Hindlimb muscle (tissue), 1 donor: ENCODE results near the gene MAFF. TPM values are rescaled to one million over a fixed set of nuclear protein-coding genes. Genes with fewer than 3 reads are reported as not detected.

ENCODE experiments used
- DNase-seq: peaks from one replicate; pipeline ENCODE4 v3.0.0-alpha.2; 2013
- polyA plus RNA-seq: library from polyadenylated mRNA; unstranded; fragments of 120-200 nt; gene quantifications from one replicate; pipeline ENCODE4 v1.2.1, GENCODE V29; 2013; ENCODE audit not compliant: insufficient read length

MAFF gene
- polyA plus RNA-seq, 1 donor = 3.8 TPM

DNA sequence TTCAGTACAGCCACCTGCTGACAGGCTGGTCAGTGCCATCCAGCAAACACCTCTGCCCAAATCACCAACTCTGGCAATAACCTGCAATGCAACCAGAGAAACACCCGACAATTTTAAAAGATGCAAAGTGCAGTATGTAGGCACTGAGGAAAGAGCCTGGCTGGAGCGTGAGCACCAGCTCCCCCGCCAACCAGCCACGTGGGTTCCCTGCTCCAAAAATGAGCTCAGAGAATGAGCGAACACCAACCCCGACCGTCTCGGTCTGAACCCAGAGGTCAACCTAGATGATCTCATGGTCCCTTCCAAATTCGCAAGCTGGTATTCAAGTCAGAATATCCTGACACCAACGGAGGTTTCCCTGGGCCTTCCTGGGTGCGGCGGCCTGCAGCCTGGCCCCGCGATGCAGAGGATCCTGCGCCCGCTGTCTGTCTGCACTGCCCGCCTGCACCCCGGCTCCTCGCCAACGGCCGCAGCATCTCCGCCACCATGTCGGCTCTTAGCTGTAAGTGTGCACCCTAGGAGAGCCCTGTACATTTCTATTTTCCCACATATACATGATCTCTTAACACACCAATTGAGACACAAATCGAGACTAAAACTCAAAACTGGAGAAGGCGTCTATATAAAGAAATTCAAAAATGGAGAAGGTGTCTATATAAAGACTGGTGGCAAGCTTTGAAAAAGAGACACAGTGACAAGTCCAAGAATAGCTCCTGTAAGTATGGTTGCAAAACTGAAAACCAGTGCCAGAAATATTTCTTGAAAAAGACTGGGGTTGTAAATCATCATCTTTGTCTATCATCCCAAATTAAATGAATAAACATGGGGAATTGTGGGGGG is 48.2 kb downstream of the MAFF start:
- no peak for DNase-seq

DNA sequence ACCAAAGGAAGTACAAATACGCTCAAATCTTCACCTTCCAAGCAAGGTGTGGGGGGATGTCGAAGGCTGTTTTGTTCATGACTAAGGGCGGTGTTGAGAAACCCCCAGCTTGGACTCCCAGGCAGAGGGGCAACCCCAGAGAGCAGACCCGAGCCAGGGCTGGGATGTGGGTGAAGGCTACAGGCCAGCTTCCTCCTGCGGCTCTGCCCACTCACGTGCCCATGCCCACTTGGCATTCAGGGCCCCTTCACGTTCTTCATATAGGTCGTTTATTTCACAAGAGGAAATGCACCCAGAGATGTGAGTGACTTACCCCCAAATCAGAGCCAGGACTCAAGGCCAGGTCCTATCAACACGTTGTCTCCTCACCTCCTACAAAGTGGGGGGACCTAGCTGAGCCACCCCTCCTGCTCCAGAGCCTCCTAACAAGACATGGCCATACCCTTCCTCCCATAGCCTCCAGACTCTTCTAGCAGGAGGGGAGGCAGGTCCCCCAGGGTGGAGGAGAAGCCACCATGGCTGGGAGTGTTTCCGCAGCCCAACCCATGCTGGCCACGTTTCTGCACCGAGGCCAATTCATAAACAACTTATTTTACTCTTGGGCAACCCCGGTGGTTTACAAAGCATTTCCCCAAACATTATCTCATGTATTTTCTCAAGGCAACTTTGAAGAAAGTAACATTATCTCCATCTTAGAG is 49.0 kb downstream of the MAFF start:
- DNase-seq = no peak

DNA sequence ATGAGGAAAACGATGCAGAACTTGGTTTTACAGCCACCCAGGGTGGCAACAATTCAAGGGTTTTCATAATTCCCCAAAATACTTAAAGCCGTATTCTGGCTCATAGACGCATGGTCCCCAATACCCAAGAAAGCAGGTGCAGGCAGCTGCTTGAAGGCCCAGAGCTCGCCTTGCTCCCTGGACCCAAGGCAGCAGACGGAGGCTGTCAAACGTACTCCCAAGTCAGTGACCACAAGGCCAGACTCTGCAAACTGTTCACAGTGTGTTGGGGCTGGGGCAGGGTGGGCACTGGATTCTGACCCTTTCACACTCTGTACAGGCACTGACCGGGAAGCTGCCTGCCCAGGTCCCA is 49.5 kb downstream of the MAFF start:
- no peak for DNase-seq

DNA sequence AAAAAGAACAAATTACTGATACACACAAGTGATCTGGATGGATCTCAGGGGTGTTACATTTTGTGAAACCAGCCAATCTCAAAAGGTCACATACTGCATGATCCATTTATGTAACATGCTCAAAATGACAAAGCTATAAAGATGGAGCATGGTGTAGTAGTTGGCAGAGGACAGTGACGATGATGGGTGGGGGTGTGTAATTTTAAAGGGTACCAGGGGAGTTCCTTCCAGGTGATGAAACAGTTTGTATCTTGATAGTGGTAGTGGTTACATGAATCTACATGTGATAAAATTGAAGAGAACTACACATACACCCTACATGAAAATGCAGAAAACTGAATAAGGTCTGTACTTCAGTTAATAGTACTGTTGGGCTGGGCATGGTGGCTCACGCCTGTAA is 53.9 kb downstream of the MAFF start:
- no peak for DNase-seq

DNA sequence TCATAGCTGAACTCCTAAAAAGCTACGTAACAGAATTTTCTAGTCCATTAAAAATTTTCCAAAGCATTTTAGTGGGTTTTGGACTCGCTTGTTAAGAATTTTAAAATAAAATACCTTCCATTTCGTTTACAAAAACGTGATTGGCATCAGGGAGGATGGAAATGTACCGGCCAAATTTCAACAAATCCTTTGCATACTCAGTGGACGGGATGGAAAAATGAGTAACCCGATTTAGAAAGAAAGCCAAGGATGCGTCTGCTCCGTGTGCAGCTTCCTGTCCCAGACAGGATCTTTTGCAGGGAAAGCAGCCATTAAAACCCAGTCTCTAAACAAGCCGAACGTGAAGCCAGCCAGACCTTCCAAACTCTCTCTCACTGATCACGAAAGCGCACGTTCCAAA is 55.4 kb downstream of the MAFF start:
- peak; percentile 90 for DNase-seq

DNA sequence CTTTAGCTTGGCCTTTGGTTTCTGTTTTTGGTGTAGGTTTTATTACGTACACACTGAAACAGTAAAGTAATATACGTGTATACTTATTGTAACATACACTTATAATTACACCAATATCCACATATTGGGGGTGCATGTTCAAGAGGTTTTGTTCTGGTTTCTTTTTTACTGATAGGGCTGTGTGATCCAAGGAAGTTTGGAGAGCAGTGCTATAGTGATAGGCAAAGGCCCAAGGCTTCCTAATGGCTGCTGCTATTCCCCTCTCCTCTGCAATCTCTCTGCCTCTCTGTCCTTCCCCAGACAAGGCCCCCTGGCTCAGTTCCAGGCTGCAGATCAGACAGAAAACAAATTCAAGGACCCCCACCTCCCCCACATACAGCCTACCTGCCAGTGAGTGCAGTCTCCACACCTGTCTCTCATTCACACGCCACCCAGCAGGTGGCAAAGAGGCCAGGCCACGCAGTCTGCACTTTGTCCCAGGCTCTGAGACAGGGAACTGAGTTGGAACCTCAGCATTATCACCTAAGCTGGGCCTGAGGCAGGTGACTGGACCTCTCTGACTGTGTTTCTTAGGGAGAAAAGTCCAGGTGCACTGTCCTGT is 56.0 kb downstream of the MAFF start:
- no peak for DNase-seq

DNA sequence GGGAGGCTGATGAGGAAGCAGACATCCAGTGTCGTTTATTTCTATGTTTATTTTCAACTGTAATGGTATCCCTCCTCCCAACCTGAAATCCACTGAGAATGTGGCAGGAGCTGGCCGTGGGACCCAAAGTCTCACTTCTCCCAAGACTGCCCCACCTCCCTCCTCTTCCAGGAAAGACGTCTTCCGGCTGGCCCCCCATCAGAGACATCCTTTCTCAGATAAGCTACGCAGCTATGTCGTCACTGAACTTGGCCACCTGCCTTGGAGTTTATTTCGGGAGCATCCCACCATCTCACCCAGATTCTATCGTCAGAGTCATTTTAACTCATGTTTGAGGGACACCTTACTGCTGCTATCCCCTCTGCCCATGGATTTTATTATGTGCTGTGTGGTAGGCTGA is 57.1 kb downstream of the MAFF start:
- no peak for DNase-seq

DNA sequence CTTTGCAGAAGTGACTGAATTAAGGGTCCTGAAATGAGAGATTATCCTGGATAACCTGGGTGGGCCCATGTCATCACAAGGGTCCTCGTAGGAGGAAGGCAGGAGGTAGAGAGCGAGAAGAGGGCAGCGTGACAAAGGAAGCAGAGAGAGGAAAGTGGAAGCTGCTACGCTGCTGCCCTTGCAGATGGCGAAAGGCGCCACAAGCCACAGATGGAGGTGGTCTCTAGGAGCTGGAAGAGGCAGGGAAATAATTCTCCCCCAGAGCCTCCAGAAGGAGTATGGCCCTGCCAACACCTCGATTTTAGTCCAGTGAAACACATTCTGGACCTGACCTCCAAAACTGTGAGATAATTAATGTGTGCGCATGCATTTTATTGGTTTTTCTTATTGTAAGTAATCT is 57.6 kb downstream of the MAFF start:
- no peak for DNase-seq

DNA sequence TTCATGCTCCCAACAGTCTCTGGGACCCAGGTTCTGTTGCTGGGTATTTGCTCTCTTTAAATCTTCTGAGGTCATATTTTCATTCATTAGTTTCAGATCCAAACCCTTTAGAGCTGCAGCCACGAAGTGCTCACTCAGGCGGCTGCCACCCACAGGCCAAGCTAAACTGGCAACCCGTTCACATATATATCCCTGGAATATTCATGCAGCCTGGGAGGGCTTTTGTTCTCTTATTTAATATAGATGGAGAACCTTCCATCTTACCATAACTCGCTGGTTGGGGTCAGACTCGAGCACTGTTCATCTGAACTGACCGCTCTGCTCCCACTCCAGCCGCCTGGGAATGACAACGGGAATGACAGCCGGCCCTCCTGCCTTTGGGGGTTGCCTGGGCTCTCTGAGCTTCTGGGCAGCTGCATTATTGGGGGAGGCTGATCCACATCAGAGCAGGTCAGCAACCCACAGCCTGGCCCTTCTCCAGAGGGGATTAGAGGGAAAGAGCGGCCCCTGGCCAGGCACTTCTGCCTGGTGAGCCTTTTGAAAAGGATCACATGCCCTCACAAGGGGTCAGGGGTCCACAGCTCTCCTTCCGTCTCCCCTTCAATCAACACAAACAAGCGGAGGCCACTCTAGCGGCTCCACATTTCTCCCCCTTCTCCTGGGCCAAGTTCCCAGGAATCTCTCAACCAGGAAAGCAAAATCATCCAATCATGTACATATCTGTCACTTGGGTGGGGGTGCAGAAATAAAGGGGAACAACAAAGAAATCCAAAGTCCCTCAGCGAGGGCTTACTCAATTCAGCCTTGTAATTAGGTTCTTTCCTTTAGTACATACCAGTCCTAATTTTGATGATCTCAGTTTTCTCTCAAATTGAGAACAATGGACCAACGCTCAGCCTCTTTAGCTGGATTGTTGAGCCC is 59.2 kb downstream of the MAFF start:
- no peak for DNase-seq

DNA sequence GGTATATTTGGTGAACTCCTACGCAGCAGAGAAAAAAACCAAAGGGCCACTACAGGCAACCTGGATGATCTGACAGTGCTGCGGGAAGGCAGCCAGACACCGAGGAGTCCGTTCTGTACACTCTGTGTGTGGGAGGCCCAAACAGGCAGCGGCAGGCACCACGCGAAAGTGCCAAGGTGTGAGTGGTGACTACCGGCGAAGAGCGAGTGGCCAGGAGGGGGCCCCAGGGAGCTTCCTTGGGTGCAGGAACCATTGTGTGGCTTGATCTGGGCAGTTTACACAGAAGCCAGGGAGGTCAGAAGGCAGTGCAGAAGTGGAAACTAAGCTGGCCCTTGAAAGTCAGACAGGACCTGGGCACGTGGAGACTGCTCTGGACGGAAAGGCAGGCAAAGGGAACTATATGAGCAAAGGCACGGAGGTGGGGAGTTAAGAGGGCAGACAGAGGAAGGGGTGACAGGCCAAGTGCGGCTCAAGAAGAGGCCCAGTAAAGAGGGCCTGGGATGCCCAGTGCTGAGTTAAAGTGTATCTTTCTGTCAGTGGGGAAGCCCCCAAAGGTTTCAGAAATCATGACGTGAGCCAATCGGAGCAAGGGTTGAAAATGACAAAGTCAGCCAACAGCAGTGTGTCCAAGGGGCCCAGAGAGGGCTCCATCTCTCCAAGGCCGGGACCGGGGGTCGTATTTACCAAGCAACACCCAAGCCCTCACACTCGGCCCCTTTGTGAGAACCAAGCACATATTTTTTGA is 60.4 kb downstream of the MAFF start:
- no peak for DNase-seq

DNA sequence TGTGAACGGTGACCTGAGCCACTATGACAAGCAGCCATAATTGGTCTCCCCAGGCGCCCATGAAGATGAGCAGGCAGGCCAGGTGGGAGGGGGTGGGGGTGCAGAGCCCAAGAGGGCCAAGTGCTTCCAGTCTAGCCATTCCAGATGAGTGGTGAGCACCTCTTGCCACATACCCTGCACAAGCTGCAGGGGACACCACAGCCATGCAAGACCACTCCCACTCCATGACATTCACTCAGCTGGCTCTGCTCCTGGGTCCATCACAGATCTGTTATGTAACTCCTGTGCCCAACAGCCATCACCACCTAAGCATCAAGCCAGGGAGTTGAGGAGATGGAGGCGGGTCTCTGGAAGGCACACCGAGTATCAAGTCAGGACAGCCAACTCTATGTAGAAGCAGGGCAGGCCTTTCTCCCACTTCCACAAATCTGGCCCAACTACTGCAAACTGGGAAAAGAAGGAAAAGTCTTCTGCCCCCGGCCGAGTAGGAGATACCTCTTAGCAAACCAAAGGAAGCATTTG is 62.6 kb downstream of the MAFF start:
- DNase-seq = no peak

Other genes with a start within 250 kb of the MAFF start
- 11.1 TPM for gene C22orf23, start 248.4 kb upstream of the MAFF start, polyA plus RNA-seq
- 39.1 TPM for gene POLR2F, start 248.3 kb upstream of the MAFF start, polyA plus RNA-seq
- gene SOX10, start 217.4 kb upstream of the MAFF start, polyA plus RNA-seq = 4.2 TPM
- 12.8 TPM for gene PICK1, start 144.6 kb upstream of the MAFF start, polyA plus RNA-seq
- gene SLC16A8, start 117.8 kb upstream of the MAFF start, polyA plus RNA-seq = 3.5 TPM
- 1.5 TPM for gene BAIAP2L2, start 91.3 kb upstream of the MAFF start, polyA plus RNA-seq
- gene PLA2G6, start 20.2 kb upstream of the MAFF start, polyA plus RNA-seq = 14.4 TPM
- gene TMEM184B, start 71.0 kb downstream of the MAFF start, polyA plus RNA-seq = 92.5 TPM
- gene CSNK1E, start 115.4 kb downstream of the MAFF start, polyA plus RNA-seq = 140 TPM